Measurements from ENCODE around the gene TRPM6.
"Not testable (repeated sequence)": the region's sequence is repeated elsewhere in the genome, so short reads cannot be mapped to it uniquely, and the experiment has no call there.

TRPM6 gene, protein sequence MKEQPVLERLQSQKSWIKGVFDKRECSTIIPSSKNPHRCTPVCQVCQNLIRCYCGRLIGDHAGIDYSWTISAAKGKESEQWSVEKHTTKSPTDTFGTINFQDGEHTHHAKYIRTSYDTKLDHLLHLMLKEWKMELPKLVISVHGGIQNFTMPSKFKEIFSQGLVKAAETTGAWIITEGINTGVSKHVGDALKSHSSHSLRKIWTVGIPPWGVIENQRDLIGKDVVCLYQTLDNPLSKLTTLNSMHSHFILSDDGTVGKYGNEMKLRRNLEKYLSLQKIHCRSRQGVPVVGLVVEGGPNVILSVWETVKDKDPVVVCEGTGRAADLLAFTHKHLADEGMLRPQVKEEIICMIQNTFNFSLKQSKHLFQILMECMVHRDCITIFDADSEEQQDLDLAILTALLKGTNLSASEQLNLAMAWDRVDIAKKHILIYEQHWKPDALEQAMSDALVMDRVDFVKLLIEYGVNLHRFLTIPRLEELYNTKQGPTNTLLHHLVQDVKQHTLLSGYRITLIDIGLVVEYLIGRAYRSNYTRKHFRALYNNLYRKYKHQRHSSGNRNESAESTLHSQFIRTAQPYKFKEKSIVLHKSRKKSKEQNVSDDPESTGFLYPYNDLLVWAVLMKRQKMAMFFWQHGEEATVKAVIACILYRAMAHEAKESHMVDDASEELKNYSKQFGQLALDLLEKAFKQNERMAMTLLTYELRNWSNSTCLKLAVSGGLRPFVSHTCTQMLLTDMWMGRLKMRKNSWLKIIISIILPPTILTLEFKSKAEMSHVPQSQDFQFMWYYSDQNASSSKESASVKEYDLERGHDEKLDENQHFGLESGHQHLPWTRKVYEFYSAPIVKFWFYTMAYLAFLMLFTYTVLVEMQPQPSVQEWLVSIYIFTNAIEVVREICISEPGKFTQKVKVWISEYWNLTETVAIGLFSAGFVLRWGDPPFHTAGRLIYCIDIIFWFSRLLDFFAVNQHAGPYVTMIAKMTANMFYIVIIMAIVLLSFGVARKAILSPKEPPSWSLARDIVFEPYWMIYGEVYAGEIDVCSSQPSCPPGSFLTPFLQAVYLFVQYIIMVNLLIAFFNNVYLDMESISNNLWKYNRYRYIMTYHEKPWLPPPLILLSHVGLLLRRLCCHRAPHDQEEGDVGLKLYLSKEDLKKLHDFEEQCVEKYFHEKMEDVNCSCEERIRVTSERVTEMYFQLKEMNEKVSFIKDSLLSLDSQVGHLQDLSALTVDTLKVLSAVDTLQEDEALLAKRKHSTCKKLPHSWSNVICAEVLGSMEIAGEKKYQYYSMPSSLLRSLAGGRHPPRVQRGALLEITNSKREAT (N-terminal part only)

DNA sequence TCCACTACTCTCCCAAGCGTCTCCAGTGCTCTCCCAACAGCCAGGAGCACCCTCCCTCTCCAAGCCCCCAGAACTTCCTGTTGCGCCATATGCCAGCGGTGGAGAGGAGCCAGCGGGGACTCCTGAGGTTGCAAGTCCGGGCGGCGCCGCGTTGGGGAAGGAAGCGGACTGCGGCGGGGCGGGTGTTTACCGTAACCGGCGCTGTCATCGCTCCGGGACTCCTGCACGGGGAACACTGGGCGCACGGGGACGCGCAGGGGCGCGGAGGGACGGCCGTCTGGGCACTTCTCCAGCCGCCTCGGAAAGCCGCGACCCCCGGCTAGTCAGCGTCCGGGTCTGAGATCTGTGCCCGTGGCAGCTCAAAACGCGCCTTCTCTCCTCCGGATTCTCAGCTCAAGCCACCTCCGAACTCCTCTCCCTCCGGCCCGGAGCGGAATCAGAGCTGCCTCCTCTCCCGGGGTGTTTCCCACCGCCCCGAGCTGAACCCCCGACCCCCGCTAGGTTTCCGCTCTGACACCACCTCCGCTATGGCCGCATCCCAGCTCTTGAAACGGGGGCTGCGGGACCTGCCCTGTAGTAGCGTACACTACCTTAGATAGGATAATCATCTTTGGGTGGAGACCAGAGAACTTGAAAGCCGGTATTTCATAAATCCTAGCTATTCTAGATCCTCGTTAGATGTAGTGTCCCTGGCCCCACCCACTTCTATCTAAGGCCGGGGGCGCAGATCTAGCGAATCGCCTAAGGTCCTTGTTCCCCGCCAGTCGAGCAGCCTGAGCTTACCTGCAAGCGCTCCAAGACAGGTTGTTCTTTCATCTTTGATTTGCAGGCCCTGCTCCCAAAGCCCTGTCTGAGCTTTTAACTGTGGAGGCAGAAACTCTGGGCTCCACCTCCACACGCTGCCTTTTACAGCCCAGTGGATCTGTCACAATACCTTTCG, at the start of gene TRPM6:
Gene TRPM6, minus strand, starts transcription at position 881 of the 940 bp plus-strand sequence. Its CDS starts 65 bp downstream, at position 816.
- no peak for FAIRE-seq

DNA sequence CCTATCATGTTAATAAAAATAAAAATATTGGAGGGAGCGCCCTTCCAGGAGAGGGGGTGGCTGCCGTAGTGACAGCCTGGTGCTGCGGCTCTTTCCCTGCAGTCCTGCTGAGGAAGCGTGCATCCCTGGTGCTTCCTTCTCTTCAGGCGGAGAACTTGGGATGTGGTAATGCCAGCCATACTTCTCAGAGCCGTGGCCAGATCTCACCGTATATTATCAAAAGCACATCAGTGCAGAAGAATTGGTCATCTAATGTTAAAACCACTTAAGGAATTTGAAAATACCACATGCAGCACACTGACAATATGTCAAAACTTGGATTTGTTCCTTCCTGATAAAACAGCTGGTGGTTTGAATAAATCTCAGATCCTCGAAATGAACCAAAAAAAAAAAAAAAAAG, 47.3 kb upstream of the TRPM6 start:
- no peak for FAIRE-seq

DNA sequence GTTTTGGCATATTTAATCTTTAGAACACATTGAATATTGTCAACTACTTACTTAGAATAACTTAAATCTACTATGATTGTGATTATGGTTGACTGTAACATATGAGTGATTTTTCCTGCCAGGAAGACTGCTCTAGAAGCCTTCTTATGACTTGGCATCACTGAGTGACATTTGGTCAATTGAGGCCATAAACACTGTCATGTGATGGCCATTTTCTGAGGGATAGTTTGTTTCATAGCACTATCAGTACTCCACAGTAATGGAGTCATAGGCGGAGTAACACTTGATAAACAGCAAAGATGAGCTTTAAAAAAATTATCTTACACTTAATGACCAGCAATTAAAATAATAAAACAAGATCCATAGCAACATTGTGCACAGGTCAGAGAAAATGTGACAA, 34.0 kb upstream of the TRPM6 start:
- no peak for FAIRE-seq

DNA sequence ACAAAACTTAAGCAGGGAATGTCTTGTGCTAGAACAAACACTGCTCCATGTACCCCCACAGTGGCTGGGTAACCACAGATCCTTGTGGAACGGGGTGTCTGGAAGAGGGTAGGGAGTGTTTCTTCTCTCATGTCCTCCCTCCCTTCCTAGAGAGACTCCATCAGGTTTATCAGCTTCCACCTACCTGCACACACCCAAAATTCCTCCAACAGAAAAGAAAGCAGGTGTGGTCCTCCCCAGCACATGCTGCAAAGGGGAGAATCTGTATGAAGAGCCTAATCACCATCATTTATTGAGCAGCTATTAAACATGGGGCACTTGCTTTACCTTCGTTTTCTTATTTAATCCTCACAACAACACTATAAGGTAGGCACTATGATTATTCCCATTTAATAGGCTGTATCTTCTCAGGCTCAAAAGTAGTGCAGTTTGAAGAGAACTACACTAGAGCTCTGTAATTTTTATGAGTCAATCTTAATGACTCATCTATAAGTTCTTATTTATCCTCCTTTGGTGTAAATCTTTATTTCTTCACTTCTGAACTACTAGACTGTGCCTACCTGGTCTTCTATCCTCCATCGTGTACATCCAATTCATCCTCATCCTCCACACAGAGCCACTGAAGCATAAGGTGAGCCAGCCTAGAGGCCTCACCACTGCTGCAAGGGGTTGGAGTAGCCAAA, 33.4 kb upstream of the TRPM6 start:
- no peak for FAIRE-seq

GRCh38 chr9:74910036-74910435, 22.3 kb upstream of the TRPM6 start:
- no peak for FAIRE-seq

GRCh38 chr9:74908665-74909064, 20.9 kb upstream of the TRPM6 start:
- no peak for FAIRE-seq

GRCh38 chr9:74907085-74907484, 19.4 kb upstream of the TRPM6 start:
- FAIRE-seq = no peak

DNA sequence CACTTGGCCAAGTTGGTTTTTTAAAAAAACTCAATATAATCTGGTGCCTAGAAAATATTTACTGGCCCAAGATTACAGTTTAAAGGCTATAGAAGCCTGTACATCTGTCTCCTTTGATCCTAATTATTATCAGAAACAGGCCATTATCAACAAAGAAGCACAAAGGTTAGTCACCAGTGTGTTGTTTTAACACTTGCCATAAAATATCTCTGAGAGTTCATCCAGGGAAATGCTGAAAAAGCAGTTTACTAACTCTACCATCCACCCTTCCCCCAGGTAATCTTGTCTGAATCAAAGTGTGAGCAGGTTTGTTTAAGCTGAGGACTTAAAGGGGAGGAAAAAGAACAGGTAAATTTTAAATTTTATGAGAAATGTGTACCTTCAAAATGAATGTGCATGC, 13.3 kb upstream of the TRPM6 start:
- no peak for FAIRE-seq

DNA sequence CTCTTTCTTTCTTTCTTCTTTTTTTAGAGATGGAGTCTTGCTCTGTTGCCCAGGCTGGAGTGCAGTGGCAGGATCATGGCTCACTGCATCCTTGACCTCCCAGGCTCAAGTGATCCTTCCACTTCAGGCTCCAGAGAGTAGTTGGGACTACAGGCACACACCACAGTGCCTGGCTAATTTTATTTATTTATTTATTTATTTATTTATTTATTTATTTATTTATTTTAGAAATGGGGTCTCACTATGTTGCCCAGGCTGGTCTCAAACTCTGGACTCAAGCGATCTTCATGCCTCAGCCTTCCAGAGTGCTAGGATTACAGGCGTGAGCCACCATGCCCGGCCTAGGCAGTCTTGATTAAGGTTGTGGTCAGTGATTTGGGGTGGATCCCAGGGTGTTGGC, 728 bp upstream of the TRPM6 start:
- FAIRE-seq = not testable (repeated sequence)

DNA sequence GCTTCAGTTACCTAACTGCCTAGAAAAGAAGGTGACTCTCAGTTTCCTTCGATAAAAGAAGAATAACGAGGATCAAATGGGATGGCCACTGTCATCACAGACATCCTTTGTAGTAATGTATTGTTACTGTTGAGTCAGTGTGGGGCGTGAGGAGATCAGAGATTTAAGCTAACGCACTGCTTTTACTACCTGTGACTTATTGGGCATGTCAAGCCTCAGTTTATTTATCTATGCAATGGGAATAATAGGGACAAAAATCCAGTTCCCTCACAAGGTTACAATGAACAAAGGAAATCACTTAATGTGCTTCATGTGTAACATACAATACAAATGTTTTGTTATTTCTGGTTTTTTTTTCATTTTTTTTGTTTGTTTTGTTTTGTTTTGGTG, 255 bp upstream of the TRPM6 start:
- no peak for FAIRE-seq

- no peak for FAIRE-seq
These were observed 11.3 kb downstream of the TRPM6 start for GRCh38 chr9:74876382-74876949.

DNA sequence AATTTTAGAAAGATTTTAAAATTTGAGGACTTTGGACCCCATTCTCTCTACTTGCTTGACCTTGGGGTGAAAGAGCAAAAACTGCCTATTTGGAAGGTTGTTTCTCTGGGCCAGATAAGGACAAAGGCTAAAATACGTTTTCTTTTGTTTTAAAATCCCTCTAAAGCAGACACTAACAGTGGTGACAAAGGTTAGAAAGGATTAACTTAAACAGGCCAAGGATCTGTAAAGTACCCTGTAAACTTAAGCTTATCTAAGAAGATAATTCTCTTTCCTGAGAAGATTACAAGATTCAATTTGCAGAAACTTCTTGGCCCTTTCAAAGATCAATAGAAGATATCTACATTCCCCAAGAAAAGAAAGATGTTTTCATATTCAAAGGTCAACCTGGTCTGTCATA, 12.1 kb downstream of the TRPM6 start:
- no peak for FAIRE-seq

GRCh38 chr9:74874220-74874619, 13.5 kb downstream of the TRPM6 start:
- FAIRE-seq = no peak

- FAIRE-seq = no peak
These were observed 15.0 kb downstream of the TRPM6 start for GRCh38 chr9:74872619-74873233.

DNA sequence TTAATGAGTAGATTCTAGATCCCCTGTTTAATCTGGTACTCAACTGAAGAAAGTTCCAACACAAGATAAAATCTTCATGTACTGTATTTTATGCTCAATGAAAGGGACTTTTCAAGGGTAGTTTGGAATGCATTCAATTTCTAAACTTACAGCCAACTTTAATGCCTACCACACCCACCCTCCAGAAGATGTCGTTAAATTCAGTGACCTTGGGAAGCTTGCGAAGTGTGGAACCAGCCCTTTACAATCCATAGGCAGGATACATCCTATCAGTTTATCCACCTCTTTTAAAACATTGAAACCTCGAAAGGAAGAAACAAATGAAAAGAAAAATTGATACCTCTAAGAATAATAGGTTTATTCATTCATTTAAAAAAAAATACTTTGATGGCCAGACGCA, 20.2 kb downstream of the TRPM6 start:
- no peak for FAIRE-seq

GRCh38 chr9:74865177-74865576, 22.5 kb downstream of the TRPM6 start:
- FAIRE-seq = no peak

DNA sequence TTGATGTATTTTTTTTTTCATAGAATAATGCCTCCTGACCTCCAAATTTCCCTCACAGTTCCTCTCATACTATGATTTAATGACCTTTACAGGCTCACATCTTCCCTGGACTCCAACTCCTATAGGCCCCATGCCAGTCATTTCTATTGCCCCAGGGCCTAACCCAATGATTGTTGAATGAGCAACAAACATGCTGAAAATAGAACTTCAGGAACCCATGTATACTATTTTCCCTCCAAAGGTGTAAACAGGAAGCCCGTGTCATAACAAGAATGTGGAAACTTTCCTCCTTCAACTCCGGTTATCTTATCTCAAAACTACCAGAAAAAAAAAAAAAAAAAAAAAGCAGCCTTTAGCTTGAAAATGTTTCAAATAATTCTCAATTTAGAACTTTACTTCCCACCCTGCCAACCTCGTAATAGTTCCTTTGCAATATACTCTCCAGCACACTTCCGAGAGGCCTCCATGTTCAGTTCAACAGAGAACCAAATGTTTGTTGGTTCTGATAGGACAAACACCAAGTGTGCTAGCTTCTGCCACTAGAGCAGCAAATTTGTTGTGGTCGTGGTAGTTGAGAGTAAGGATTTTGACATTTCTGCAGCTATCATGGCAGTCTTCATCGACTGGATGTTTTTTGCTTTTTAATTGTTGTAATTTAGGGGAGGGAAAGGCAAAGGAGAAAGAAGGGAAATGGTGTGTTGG, 25.8 kb downstream of the TRPM6 start:
- FAIRE-seq = no peak

DNA sequence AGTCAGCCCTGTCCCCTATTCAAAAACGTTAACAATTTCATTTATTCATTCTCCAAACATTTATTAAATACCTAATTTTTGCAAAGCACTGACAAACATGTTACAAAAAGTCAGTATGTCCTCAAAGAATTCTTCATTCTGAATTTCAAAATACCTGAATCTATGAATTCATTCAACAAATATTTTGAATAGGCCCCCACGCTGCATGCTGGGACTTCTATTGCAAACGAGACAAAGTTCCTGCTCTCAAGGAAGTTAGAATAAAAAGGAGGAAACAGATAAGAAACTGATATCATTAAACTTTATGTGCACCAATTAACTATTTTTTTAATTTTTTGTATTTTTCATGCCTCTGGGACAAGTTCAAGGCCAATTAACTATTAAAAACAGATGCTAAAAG, 26.6 kb downstream of the TRPM6 start:
- FAIRE-seq = no peak

- FAIRE-seq = not testable (repeated sequence)
These were observed 27.5 kb downstream of the TRPM6 start for GRCh38 chr9:74860247-74860646.

- no peak for FAIRE-seq
These were observed 27.9 kb downstream of the TRPM6 start for GRCh38 chr9:74859786-74860185.

Measured in A204.1 (cell line).